ENCODE data around the gene TFPI. TPM values are rescaled to one million over a fixed set of nuclear protein-coding genes. Genes with fewer than 3 reads are reported as not detected.
"Not testable (repeated sequence)": the region's sequence is repeated elsewhere in the genome, so short reads cannot be mapped to it uniquely, and the experiment has no call there.

TFPI gene
- total RNA-seq, 6 experiments from 2014 or later = 145 to 223 (median 189) TPM

- H3K27me3 ChIP-seq = no peaks in the 10 kb centered on the region
- DNase-seq (no peak), ATAC-seq (peak in 1 of 4 donors; percentile 19)
- WGBS (ENCODE audit: insufficient coverage, low coverage, low lambda C conversion rate, missing lambda C conversion rate) = no CpG with 5 or more reads among the region's 7 CpGs
- no peaks in the 10 kb centered on the region for H3K4me1 ChIP-seq
- no peak overlapping the region for H3K27ac ChIP-seq
- no peak for TF ChIP-seq POLR2A (IDR thresholded peaks at IDR 0.05)
- TF ChIP-seq, protein P1, sequence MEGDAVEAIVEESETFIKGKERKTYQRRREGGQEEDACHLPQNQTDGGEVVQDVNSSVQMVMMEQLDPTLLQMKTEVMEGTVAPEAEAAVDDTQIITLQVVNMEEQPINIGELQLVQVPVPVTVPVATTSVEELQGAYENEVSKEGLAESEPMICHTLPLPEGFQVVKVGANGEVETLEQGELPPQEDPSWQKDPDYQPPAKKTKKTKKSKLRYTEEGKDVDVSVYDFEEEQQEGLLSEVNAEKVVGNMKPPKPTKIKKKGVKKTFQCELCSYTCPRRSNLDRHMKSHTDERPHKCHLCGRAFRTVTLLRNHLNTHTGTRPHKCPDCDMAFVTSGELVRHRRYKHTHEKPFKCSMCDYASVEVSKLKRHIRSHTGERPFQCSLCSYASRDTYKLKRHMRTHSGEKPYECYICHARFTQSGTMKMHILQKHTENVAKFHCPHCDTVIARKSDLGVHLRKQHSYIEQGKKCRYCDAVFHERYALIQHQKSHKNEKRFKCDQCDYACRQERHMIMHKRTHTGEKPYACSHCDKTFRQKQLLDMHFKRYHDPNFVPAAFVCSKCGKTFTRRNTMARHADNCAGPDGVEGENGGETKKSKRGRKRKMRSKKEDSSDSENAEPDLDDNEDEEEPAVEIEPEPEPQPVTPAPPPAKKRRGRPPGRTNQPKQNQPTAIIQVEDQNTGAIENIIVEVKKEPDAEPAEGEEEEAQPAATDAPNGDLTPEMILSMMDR (IDR thresholded peaks at IDR 0.05) = no peak
- intact Hi-C loops (cut with DNase I) = no loop called here
- H3K36me3 ChIP-seq = peaks cover 0 to 11% (median 7%) of the 10 kb centered on the region in 4 donors
- no peak overlapping the region for H3K4me3 ChIP-seq
- H3K9me3 ChIP-seq = no peaks in the 10 kb centered on the region
These were observed 34.7 kb downstream of the TFPI start for GRCh38 chr2:187519419-187520120.

- DNase-seq; H3K9me3 ChIP-seq; H3K27me3 ChIP-seq; H3K4me1 ChIP-seq; H3K27ac ChIP-seq; intact Hi-C loops (cut with DNase I); ATAC-seq; H3K4me3 ChIP-seq: not testable (repeated sequence)
- WGBS (ENCODE audit: insufficient coverage, low coverage, low lambda C conversion rate, missing lambda C conversion rate) = 86% methylated on average over 1 of the region's 1 CpG
- peaks cover 0 to 11% (median 7%) of the 10 kb centered on the region in 4 donors for H3K36me3 ChIP-seq
These were observed 36.4 kb downstream of the TFPI start for GRCh38 chr2:187517750-187518361.

DNA sequence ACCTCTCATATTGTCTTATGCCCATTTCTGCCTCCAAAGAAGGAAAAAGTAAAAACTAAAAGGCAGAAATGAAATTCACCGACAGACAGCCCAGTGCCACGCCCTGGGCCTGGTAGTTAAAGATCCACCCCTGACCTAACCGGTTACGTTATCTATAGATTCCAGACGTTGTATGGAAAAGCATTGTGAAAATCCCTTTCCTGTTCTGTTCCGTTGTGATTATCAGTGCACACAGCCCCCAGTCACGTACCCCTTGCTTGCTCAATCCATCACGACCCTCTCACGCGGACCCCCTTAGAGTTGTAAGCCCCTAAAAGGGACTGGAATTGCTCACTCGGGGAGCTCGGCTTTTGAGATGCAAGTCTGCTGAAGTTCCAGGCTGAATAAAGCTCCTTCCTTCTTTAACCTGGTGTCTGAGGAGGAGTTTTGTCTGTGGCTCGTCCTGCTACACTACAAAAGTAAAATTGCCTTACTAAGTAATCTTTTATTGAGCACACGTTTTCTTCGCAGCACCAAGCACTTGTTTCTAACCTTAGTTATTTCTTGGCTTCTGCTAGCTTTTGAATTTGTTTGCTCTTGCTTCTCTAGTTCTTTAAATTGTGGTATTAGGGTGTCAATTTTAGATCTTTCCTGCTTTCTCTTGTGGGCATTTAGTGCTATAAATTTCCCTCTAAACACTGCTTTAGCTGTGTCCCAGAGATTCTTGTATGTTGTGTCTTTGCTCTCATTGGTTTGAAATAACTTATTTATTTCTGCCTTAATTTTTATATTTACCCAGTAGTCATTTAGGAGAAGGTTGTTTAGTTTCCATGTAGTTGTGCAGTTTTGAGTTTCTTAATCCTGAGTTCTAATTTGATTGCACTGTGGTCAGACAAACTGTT is 37.4 kb downstream of the TFPI start:
- H3K4me1 ChIP-seq; H3K36me3 ChIP-seq; H3K27ac ChIP-seq; intact Hi-C loops (cut with DNase I); ATAC-seq; H3K4me3 ChIP-seq; H3K9me3 ChIP-seq; DNase-seq; H3K27me3 ChIP-seq: not testable (repeated sequence)
- 83% methylated on average over 9 of the region's 15 CpGs for WGBS (ENCODE audit: insufficient coverage, low coverage, low lambda C conversion rate, missing lambda C conversion rate)

DNA sequence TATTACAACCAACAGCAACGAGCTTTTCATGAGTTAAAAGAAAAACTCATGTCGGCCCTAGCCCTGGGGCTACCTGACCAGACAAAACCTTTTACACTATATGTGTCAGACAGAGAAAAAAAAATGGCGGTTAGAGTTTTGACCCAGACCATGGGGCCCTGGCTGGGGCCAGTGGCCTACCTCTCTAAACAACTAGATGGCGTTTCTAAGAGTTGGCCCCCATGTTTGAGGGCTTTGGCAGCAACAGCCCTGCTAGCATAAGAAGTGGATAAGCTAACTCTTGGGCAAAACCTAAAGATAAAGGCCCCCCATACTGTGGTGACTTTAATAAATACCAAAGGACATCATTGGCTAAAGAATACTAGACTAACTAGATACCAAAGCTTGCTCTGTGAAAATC is 39.3 kb downstream of the TFPI start:
- WGBS (ENCODE audit: insufficient coverage, low coverage, low lambda C conversion rate, missing lambda C conversion rate) = 95% methylated on average over 3 of the region's 4 CpGs
- peaks cover 0 to 5% (median 2%) of the 10 kb centered on the region in 4 donors for H3K36me3 ChIP-seq
- DNase-seq = no peak
- H3K27me3 ChIP-seq = no peaks in the 10 kb centered on the region
- no peaks in the 10 kb centered on the region for H3K9me3 ChIP-seq
- no peak overlapping the region for H3K27ac ChIP-seq
- no peaks in the 10 kb centered on the region for H3K4me1 ChIP-seq
- TF ChIP-seq POLR2A (IDR thresholded peaks at IDR 0.05) = no peak
- TF ChIP-seq, protein P1 (IDR thresholded peaks at IDR 0.05) = no peak
- no peak for ATAC-seq
- intact Hi-C loops (cut with DNase I) = no loop called here
- H3K4me3 ChIP-seq = no peak overlapping the region

DNA sequence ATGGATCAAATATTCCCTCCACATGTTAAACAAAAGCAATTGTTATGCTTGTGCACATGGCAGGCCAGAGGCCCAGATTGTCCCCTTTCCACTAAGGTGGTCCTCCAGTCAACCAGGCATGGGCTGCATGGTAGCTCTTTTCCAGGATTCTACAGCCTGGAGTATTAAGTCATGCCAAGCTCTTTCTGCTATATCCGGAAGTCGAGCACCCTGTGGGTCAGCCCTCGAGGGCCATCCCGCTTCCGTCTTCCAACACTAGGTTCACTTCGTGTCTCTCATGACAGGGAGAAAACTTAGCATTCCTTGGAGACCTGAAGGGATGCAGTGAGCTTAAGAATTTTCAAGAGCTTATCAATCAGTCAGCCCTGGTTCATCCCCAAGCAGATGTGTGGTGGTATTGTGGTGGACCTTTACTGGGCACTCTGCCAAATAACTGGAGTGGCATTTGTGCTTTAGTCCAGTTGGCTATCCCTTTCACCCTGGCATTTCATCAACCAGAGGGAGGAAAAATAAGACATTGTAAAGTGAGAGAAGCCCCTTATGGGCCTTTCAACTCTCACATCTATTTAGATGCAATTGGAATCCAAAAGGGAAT is 39.9 kb downstream of the TFPI start:
- not testable (repeated sequence) for ATAC-seq

GRCh38 chr2:187513460-187514234 is 40.6 kb downstream of the TFPI start:
- not testable (repeated sequence) for DNase-seq, H3K27ac ChIP-seq

More for the DNA sequence above, 39.9 kb downstream of the TFPI start:
- no CpG with 5 or more reads among the region's 6 CpGs for WGBS (ENCODE audit: insufficient coverage, low coverage, low lambda C conversion rate, missing lambda C conversion rate)
- H3K4me3 ChIP-seq; DNase-seq; H3K4me1 ChIP-seq; intact Hi-C loops (cut with DNase I); H3K9me3 ChIP-seq; H3K27ac ChIP-seq; H3K36me3 ChIP-seq; H3K27me3 ChIP-seq: not testable (repeated sequence)

More at GRCh38 chr2:187513460-187514234, 40.6 kb downstream of the TFPI start:
- H3K36me3 ChIP-seq; intact Hi-C loops (cut with DNase I); H3K4me3 ChIP-seq; H3K27me3 ChIP-seq; H3K4me1 ChIP-seq; H3K9me3 ChIP-seq: not testable (repeated sequence)
- ATAC-seq = peak in 1 of 4 donors; percentile 29
- WGBS (ENCODE audit: insufficient coverage, low coverage, low lambda C conversion rate, missing lambda C conversion rate) = 86% methylated on average over 5 of the region's 5 CpGs
